Fibroblast of mammary gland (primary cell): ENCODE results near the gene NRDC.

Experiments
- DNase-seq: peaks from one replicate; pipeline ENCODE4 v3.0.0-alpha.2; 2010; ENCODE audit warnings: low read depth
- H3K4me3 ChIP-seq: 2 replicates; pipeline ENCODE4 v1.5.1; 2011; ENCODE audit warnings: low read depth, mild to moderate bottlenecking, low read length, moderate library complexity; ENCODE audit not compliant: control insufficient read depth
- TF ChIP-seq, protein P1 (sequence below): conservative IDR thresholded peaks from 2 replicates; pipeline ENCODE4 v1.5.1; 2011; ENCODE audit warnings: low read depth, low read length, inconsistent platforms; ENCODE audit not compliant: control insufficient read depth, insufficient read depth

NRDC gene

DNA sequence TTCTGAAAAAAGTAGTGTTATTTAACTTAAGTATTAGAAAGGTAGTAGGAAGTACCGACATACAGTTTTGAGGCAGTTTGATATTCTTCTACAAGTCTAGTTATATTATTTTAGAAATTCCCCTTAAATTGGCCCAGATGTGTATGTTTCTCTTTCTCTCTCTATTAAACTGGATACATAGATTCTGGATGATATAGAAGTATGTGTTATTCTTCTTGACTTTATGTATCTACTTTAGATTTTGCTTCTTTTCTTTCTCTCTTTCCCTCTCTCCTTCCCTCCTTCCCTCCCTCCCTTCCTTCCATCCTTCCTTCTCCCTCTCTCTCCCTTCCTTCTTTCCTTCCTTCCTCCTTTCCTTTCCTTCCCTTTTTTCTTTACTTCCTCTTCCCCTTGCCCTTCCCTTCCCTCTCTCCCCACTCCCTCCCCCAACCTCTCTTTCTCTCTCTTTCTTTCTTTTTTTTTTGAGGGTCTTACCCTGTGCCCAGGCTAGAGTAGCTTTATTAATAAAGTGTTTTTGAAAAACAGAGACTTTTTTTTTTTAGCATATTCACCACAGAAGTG, 137.3 kb downstream of the NRDC start:
- TF ChIP-seq, protein P1, sequence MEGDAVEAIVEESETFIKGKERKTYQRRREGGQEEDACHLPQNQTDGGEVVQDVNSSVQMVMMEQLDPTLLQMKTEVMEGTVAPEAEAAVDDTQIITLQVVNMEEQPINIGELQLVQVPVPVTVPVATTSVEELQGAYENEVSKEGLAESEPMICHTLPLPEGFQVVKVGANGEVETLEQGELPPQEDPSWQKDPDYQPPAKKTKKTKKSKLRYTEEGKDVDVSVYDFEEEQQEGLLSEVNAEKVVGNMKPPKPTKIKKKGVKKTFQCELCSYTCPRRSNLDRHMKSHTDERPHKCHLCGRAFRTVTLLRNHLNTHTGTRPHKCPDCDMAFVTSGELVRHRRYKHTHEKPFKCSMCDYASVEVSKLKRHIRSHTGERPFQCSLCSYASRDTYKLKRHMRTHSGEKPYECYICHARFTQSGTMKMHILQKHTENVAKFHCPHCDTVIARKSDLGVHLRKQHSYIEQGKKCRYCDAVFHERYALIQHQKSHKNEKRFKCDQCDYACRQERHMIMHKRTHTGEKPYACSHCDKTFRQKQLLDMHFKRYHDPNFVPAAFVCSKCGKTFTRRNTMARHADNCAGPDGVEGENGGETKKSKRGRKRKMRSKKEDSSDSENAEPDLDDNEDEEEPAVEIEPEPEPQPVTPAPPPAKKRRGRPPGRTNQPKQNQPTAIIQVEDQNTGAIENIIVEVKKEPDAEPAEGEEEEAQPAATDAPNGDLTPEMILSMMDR, result no peak
- H3K4me3 ChIP-seq, result no peak overlapping the region
- no peak for DNase-seq

- TF ChIP-seq, protein P1, result no peak
- H3K4me3 ChIP-seq, result no peak overlapping the region
- DNase-seq, result no peak
Measured at GRCh38 chr1:51740652-51741051, 137.9 kb downstream of the NRDC start.
